HG03558 (cell line): ENCODE results near the gene HSD11B1L.

Experiments used
- ATAC-seq: cut with Tn5 transposase; IDR thresholded peaks from one replicate; pipeline ENCODE4 v1.9.1; 2021; ENCODE audit warnings: moderate number of reproducible peaks; ENCODE audit not compliant: unreplicated experiment; ENCODE audit errors: extremely low read depth

The HSD11B1L gene

DNA sequence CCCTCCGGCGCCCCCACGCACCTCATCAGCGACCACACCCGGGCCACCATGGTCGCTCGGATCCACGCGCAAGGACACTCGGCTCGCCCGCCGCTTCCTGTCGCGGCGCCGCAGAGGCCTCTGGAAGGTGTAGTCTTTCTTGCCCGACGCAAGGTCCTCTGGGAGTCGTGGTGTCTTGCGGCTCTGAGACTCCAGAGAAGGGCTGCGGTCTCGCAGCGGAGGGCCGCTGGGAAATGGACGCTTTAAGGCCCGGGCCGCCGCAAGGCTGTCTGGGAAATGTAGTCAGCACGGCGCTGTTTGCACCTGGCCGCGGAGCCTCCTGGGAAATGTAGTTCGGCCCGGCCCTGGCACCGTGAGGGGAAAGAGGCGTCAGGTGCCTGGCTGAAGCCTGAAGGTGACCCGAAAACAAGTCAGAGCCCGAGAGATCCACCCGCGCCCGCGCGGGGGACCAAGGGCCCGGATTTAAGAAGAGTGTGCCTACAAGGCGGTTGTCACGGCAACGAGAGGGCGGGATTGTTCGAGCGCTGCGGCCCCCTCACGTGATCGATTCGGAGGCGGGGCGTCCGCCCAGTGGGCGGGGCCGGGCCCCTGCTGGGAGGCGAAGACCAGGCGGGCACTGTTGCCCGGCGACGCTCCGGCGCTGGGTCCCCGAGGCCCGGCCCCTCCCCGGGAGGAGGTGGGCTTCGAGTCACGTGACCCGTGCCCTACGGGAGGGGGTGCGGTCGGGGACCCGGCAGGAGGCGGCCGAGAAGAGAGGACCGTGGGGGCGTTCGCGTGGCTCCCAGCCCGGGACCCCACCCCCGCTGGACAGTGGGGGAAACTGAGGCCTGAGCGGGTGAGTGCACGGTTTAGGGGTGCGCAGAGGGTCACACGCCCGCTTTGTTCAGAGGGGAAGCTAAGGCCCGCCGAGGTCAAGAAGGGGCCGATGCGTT lies at the start of gene HSD11B1L, which contains the start of gene MICOS13:
Gene HSD11B1L (plus strand): TSS at position 591 of the 932 bp plus-strand sequence. CDS start 3,806 bp downstream, outside the sequence.
Gene MICOS13 (minus strand): TSS at position 80 of the 932 bp plus-strand sequence. CDS start 30 bp downstream, at position 50.
- peak; percentile 60 for ATAC-seq

GRCh38 chr19:5631567-5632240 lies 49.1 kb upstream of the HSD11B1L start:
- no peak for ATAC-seq

DNA sequence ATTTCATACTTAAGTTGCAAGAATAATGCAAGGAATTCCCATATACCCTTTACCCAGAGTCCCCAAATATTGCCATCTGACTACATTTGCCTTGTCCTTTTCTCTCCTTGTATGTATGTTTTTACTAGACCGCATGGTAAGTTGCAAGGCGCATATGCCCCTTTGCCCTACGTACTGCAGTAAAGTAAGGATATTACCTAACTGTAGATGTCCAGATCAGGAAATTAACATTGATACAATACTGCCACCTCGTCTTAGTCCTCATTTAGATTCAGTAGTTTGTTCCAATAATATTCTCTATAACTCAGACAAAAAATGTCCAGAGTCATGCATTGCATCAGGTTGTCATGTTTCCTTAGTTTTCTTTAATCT lies 48.6 kb upstream of the HSD11B1L start:
- no peak for ATAC-seq

GRCh38 chr19:5632657-5633056 lies 48.2 kb upstream of the HSD11B1L start:
- ATAC-seq = no peak

DNA sequence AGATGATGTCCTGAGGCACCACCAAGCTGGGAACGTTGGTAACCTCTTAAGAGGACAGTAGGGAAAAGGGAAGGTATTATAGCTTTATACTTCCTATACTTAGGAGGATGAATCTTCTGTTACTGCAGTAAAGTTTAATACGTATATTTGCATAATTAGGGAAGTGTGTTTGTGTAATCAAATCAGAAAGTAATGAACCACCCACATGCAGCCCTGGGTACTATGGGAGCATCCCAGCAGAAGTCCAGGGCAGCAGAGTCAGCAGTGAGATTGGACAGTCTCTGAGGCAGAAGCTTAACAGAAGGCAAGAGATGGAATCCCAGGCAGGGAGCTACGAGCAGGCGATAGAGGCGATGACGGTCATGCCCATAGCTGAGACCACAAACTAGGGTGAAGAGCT lies 45.4 kb upstream of the HSD11B1L start:
- no peak for ATAC-seq

DNA sequence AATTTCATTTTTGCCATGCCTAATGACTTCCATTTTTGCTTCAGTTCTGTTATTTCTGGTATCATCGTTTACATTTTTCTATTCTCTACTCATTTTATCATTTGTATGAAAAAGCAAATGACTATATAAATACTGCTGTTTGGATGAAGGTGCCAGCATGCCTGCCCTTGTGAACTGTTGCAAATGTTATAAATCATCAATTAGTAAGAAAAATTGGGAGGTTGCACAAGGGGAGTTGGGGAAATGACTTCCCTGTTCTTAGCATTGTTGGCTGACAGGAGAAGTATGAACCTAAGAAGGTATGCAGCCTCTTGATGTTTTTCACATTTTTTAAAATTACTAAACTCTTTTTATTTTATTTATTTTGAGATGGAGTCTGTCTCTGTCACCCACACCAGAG lies 42.9 kb upstream of the HSD11B1L start:
- no peak for ATAC-seq

DNA sequence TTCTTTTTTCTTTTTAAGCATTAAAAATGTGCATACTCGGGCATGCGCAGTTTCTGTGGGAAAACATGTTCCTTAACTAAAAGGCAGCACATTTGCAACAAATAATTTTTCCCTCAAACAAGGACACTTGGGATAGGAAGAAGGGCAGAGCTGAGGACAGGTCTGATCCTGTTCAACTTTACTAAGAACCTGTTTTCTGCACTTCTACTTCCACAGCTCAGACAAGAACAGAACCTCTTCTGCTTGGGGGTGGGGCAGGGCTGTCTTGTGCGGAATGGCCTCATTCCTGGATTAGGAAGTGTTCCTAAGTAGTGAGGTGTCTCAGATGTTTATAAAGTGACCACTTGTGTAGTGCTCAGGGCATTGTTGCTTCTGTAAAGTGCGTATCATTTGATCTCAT lies 39.7 kb upstream of the HSD11B1L start:
- ATAC-seq = no peak

GRCh38 chr19:5642204-5642603 lies 38.6 kb upstream of the HSD11B1L start:
- no peak for ATAC-seq

DNA sequence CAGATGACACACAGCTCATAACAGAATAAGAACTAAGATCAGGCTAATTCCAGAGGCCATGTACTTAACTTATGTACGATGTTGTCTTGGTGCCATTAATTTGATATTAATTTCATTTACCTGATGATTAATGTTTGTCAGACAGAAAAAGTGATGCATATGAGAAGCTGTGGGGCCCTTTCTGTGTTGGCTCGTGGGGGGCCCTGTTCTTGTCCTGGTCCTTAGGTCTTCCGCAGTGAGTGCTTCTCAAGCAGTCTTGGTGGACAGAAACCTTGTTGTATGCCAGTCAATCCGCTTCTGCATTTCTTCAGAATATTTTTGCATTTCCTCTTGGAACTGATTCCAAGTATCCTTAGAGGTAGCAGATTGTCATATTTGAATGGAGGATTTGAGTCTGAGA lies 37.8 kb upstream of the HSD11B1L start:
- ATAC-seq = no peak

DNA sequence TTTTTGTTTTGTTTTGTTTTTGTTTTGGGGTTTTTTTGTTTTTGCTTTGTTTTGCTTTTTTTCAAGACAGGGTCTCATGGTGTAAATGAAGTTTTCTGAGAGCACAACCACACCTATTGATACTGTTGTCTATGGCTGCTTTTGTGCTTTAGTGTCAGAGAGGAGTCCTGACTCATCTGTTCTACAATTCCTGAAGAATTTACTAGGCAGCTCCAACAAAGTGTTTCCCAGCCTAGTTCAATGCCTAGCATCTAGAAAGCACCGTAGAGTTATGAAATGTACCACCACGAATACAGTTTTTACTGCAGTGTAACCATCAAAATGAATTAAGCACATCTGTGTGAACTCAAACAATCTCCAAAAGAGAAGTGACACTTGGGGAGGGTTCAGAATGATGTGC lies 36.8 kb upstream of the HSD11B1L start:
- no peak for ATAC-seq

GRCh38 chr19:5645409-5645808 lies 35.4 kb upstream of the HSD11B1L start:
- no peak for ATAC-seq

- no peak for ATAC-seq
These were observed 34.1 kb upstream of the HSD11B1L start for GRCh38 chr19:5646703-5647102.

DNA sequence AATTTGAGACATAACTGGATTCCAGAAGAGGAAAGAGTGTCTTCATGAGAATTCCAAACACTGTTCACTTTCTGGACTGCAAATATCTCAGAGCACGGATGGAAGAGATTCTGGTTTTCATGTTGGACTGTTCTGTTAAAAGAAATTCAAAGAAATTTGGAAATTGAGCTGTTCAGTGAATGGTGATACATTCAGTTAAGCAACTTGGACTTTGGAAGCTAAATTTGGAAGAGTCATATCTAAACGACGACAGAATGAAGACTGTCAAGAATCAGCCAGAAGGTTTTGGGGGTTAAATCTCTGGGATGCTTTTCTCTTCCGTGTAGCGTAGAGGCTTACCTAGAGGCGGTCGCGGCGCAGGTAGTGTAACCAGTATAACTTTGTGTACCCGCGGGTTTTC lies 32.4 kb upstream of the HSD11B1L start:
- ATAC-seq = no peak

- no peak for ATAC-seq
These were observed 29.5 kb upstream of the HSD11B1L start for GRCh38 chr19:5651361-5651760.

- ATAC-seq = no peak
These were observed 28.6 kb upstream of the HSD11B1L start for GRCh38 chr19:5652261-5652660.

- no peak for ATAC-seq
These were observed 25.9 kb upstream of the HSD11B1L start for GRCh38 chr19:5654931-5655330.

GRCh38 chr19:5655412-5655811 lies 25.4 kb upstream of the HSD11B1L start:
- no peak for ATAC-seq

- no peak for ATAC-seq
These were observed 19.3 kb upstream of the HSD11B1L start for GRCh38 chr19:5661483-5661882.

GRCh38 chr19:5663904-5664303 lies 16.9 kb upstream of the HSD11B1L start:
- ATAC-seq = no peak

DNA sequence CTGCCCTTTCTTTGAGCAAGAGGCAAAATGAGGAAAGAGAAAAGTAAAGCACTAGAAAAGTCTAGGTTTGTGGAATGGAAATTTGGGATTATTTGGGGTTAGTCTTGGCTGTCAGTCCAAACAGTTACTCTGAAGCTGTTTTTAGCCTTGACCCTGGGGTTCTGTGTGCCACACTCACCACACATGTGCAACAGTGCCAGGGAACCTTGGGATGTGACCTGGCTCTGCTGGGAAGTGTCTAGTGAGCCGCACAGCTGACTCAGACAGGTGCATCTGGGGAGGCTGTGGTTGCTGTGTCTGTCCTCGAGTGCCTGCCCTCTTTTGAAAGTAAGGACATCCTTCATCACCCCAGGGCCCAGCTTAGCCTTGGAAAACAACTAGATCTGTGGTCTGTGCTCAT lies 16.3 kb upstream of the HSD11B1L start:
- no peak for ATAC-seq

GRCh38 chr19:5665781-5666513 lies 14.9 kb upstream of the HSD11B1L start:
- ATAC-seq = no peak
